ENCODE measurements around the gene UBD.

The UBD gene

GRCh38 chr6:29517728-29518440 is 41.6 kb downstream of the UBD start:
- DNase-seq (ENCODE audit: insufficient read length, low spot score) (no peak), FAIRE-seq (no peak)
- TF ChIP-seq POLR2AphosphoS5 (IDR thresholded peaks at IDR 0.05; ENCODE audit: low read depth, low read length) (no peak), SPI1 (IDR thresholded peaks at IDR 0.05; ENCODE audit: low read depth, low read length) (no peak), TAF1 (IDR thresholded peaks at IDR 0.05; ENCODE audit: low read depth, low read length) (no peak), POLR2A (IDR thresholded peaks at IDR 0.05; ENCODE audit: low read depth, low read length) (no peak), POU2F2 (IDR thresholded peaks at IDR 0.05; ENCODE audit: low read depth, low read length) (no peak), PAX5 (IDR thresholded peaks at IDR 0.05; ENCODE audit: insufficient read depth, low read length, severe bottlenecking) (no peak)

- TF ChIP-seq POLR2A (IDR thresholded peaks at IDR 0.05; ENCODE audit: low read depth, low read length) (no peak), SPI1 (IDR thresholded peaks at IDR 0.05; ENCODE audit: low read depth, low read length) (no peak), TAF1 (IDR thresholded peaks at IDR 0.05; ENCODE audit: low read depth, low read length) (no peak), POLR2AphosphoS5 (IDR thresholded peaks at IDR 0.05; ENCODE audit: low read depth, low read length) (no peak), POU2F2 (IDR thresholded peaks at IDR 0.05; ENCODE audit: low read depth, low read length) (no peak), PAX5 (IDR thresholded peaks at IDR 0.05; ENCODE audit: insufficient read depth, low read length, severe bottlenecking) (no peak)
- FAIRE-seq (no peak), DNase-seq (ENCODE audit: insufficient read length, low spot score) (no peak)
These were observed 42.3 kb downstream of the UBD start for GRCh38 chr6:29517245-29517644.

- FAIRE-seq (no peak), DNase-seq (ENCODE audit: insufficient read length, low spot score) (no peak)
- TF ChIP-seq POLR2A (IDR thresholded peaks at IDR 0.05; ENCODE audit: low read depth, low read length) (no peak), POU2F2 (IDR thresholded peaks at IDR 0.05; ENCODE audit: low read depth, low read length) (no peak), SPI1 (IDR thresholded peaks at IDR 0.05; ENCODE audit: low read depth, low read length) (no peak), POLR2AphosphoS5 (IDR thresholded peaks at IDR 0.05; ENCODE audit: low read depth, low read length) (no peak), TAF1 (IDR thresholded peaks at IDR 0.05; ENCODE audit: low read depth, low read length) (no peak), PAX5 (IDR thresholded peaks at IDR 0.05; ENCODE audit: insufficient read depth, low read length, severe bottlenecking) (no peak)
These were observed 43.4 kb downstream of the UBD start for GRCh38 chr6:29516108-29516507.

GRCh38 chr6:29510746-29511300 is 48.7 kb downstream of the UBD start:
- FAIRE-seq (no peak), DNase-seq (ENCODE audit: insufficient read length, low spot score) (no peak)
- no peak for TF ChIP-seq POLR2AphosphoS5 (IDR thresholded peaks at IDR 0.05; ENCODE audit: low read depth, low read length)
- no peak for TF ChIP-seq POU2F2 (IDR thresholded peaks at IDR 0.05; ENCODE audit: low read depth, low read length)
- no peak for TF ChIP-seq PAX5 (IDR thresholded peaks at IDR 0.05; ENCODE audit: insufficient read depth, low read length, severe bottlenecking)
- TF ChIP-seq POLR2A (IDR thresholded peaks at IDR 0.05; ENCODE audit: low read depth, low read length): no peak
- no peak for TF ChIP-seq SPI1 (IDR thresholded peaks at IDR 0.05; ENCODE audit: low read depth, low read length)
- no peak for TF ChIP-seq TAF1 (IDR thresholded peaks at IDR 0.05; ENCODE audit: low read depth, low read length)

- FAIRE-seq: no peak
- no peak for TF ChIP-seq TAF1 (IDR thresholded peaks at IDR 0.05; ENCODE audit: low read depth, low read length)
- no peak for TF ChIP-seq POLR2A (IDR thresholded peaks at IDR 0.05; ENCODE audit: low read depth, low read length)
- no peak for TF ChIP-seq PAX5 (IDR thresholded peaks at IDR 0.05; ENCODE audit: insufficient read depth, low read length, severe bottlenecking)
- TF ChIP-seq POU2F2 (IDR thresholded peaks at IDR 0.05; ENCODE audit: low read depth, low read length): no peak
- no peak for TF ChIP-seq POLR2AphosphoS5 (IDR thresholded peaks at IDR 0.05; ENCODE audit: low read depth, low read length)
- no peak for TF ChIP-seq SPI1 (IDR thresholded peaks at IDR 0.05; ENCODE audit: low read depth, low read length)
- DNase-seq (ENCODE audit: insufficient read length, low spot score): no peak
These were observed 49.3 kb downstream of the UBD start for GRCh38 chr6:29510202-29510601.

- TF ChIP-seq PAX5 (IDR thresholded peaks at IDR 0.05; ENCODE audit: insufficient read depth, low read length, severe bottlenecking) (no peak), TAF1 (IDR thresholded peaks at IDR 0.05; ENCODE audit: low read depth, low read length) (no peak), SPI1 (IDR thresholded peaks at IDR 0.05; ENCODE audit: low read depth, low read length) (no peak), POLR2A (IDR thresholded peaks at IDR 0.05; ENCODE audit: low read depth, low read length) (no peak), POU2F2 (IDR thresholded peaks at IDR 0.05; ENCODE audit: low read depth, low read length) (no peak), POLR2AphosphoS5 (IDR thresholded peaks at IDR 0.05; ENCODE audit: low read depth, low read length) (no peak)
- DNase-seq (ENCODE audit: insufficient read length, low spot score) (no peak), FAIRE-seq (no peak)
These were observed 49.8 kb downstream of the UBD start for GRCh38 chr6:29509711-29510110.

- FAIRE-seq (peak; percentile 57), DNase-seq (ENCODE audit: insufficient read length, low spot score) (no peak)
- TF ChIP-seq POLR2AphosphoS5 (IDR thresholded peaks at IDR 0.05; ENCODE audit: low read depth, low read length) (no peak), POU2F2 (IDR thresholded peaks at IDR 0.05; ENCODE audit: low read depth, low read length) (no peak), PAX5 (IDR thresholded peaks at IDR 0.05; ENCODE audit: insufficient read depth, low read length, severe bottlenecking) (no peak), TAF1 (IDR thresholded peaks at IDR 0.05; ENCODE audit: low read depth, low read length) (no peak), SPI1 (IDR thresholded peaks at IDR 0.05; ENCODE audit: low read depth, low read length) (no peak), POLR2A (IDR thresholded peaks at IDR 0.05; ENCODE audit: low read depth, low read length) (no peak)
These were observed 50.3 kb downstream of the UBD start for GRCh38 chr6:29509239-29509638.

GRCh38 chr6:29507319-29507718 is 52.2 kb downstream of the UBD start:
- FAIRE-seq (no peak), DNase-seq (ENCODE audit: insufficient read length, low spot score) (no peak)
- no peak for TF ChIP-seq POU2F2 (IDR thresholded peaks at IDR 0.05; ENCODE audit: low read depth, low read length)
- no peak for TF ChIP-seq TAF1 (IDR thresholded peaks at IDR 0.05; ENCODE audit: low read depth, low read length)
- TF ChIP-seq POLR2AphosphoS5 (IDR thresholded peaks at IDR 0.05; ENCODE audit: low read depth, low read length): no peak
- no peak for TF ChIP-seq PAX5 (IDR thresholded peaks at IDR 0.05; ENCODE audit: insufficient read depth, low read length, severe bottlenecking)
- no peak for TF ChIP-seq SPI1 (IDR thresholded peaks at IDR 0.05; ENCODE audit: low read depth, low read length)
- TF ChIP-seq POLR2A (IDR thresholded peaks at IDR 0.05; ENCODE audit: low read depth, low read length): no peak

GRCh38 chr6:29506446-29507067 is 53.0 kb downstream of the UBD start:
- DNase-seq (ENCODE audit: insufficient read length, low spot score) (no peak), FAIRE-seq (no peak)
- no peak for TF ChIP-seq PAX5 (IDR thresholded peaks at IDR 0.05; ENCODE audit: insufficient read depth, low read length, severe bottlenecking)
- no peak for TF ChIP-seq SPI1 (IDR thresholded peaks at IDR 0.05; ENCODE audit: low read depth, low read length)
- TF ChIP-seq TAF1 (IDR thresholded peaks at IDR 0.05; ENCODE audit: low read depth, low read length): no peak
- TF ChIP-seq POU2F2 (IDR thresholded peaks at IDR 0.05; ENCODE audit: low read depth, low read length): no peak
- no peak for TF ChIP-seq POLR2AphosphoS5 (IDR thresholded peaks at IDR 0.05; ENCODE audit: low read depth, low read length)
- TF ChIP-seq POLR2A (IDR thresholded peaks at IDR 0.05; ENCODE audit: low read depth, low read length): no peak

All from GM12891 (cell line).